OCI-LY7 (cell line): ENCODE results near the gene ELL.
A peak's percentile ranks its signal among the peaks of the same experiment; 100 is the strongest.

Experiments
- EZH2phosphoT487 ChIP-seq: fragments of 200-600 bp; sonication (generic); IDR thresholded peaks from 2 replicates; pipeline ENCODE4 v1.6.1; 2018; ENCODE audit warnings: low read depth, borderline replicate concordance, mild to moderate bottlenecking, mixed run types, antibody characterized with exemption, low read length, moderate library complexity, mixed read lengths
- TF ChIP-seq, protein P1 (sequence below): fragments of 200-600 bp; sonication (generic); conservative IDR thresholded peaks from 2 replicates; pipeline ENCODE4 v1.5.1; 2014; ENCODE audit warnings: mild to moderate bottlenecking, antibody characterized with exemption, low read length, moderate library complexity, mixed read lengths

GRCh38 chr19:18408053-18408476, 113.8 kb downstream of the ELL start:
- TF ChIP-seq, protein P1, sequence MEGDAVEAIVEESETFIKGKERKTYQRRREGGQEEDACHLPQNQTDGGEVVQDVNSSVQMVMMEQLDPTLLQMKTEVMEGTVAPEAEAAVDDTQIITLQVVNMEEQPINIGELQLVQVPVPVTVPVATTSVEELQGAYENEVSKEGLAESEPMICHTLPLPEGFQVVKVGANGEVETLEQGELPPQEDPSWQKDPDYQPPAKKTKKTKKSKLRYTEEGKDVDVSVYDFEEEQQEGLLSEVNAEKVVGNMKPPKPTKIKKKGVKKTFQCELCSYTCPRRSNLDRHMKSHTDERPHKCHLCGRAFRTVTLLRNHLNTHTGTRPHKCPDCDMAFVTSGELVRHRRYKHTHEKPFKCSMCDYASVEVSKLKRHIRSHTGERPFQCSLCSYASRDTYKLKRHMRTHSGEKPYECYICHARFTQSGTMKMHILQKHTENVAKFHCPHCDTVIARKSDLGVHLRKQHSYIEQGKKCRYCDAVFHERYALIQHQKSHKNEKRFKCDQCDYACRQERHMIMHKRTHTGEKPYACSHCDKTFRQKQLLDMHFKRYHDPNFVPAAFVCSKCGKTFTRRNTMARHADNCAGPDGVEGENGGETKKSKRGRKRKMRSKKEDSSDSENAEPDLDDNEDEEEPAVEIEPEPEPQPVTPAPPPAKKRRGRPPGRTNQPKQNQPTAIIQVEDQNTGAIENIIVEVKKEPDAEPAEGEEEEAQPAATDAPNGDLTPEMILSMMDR, result peak; percentile 84
- no peak for TF ChIP-seq EZH2phosphoT487
